Caco-2 (cell line): ENCODE measurements around the gene PSMG3. TPM values are rescaled to one million over a fixed set of nuclear protein-coding genes. Genes with fewer than 3 reads are reported as not detected.

ENCODE experiments used
- BruUV-seq: library from RNA; stranded (reverse); fragments of 400-500 nt; replicated peaks from 2 replicates; lab custom pipeline; 2021; lab: Mats Ljungman, UMichigan
- CTCF ChIA-PET: fragments of 300-600 bp; sonication (Branson Sonifier 250); formaldehyde crosslinking; loops from one replicate; lab custom pipeline; 2022; ENCODE audit warnings: antibody characterized with exemption; lab: Charles Lee
- POLR2A ChIA-PET: fragments of 300-600 bp; sonication (Branson Sonifier 250); formaldehyde crosslinking; loops from one replicate; lab custom pipeline; 2022; ENCODE audit warnings: antibody characterized with exemption; lab: Charles Lee
- DNase-seq, 2 experiments: peaks; one replicate each; pipeline versions ENCODE4 v3.0.0 to v3.0.0-alpha.2; 2020 to 2022
- H3K27me3 ChIP-seq: replicated peaks from 2 replicates; pipeline ENCODE4 v1.6.0; 2011; ENCODE audit warnings: low read length; ENCODE audit not compliant: control insufficient read depth, insufficient read depth
- H3K36me3 ChIP-seq: 2 replicates; pipeline ENCODE4 v1.5.1; 2011; ENCODE audit warnings: low read length; ENCODE audit not compliant: control insufficient read depth, insufficient read depth
- H3K4me1 ChIP-seq: fragments of 250-450 bp; sonication (Bioruptor Pico); 2 replicates; pipeline ENCODE4 v1.5.1; 2020; ENCODE audit warnings: mild to moderate bottlenecking
- H3K4me3 ChIP-seq: 2 replicates; pipeline ENCODE4 v1.5.1; 2011; ENCODE audit warnings: low read depth, mild to moderate bottlenecking, control low read depth, low read length
- H3K9me3 ChIP-seq: fragments of 250-450 bp; sonication (Bioruptor Pico); 2 replicates; pipeline ENCODE4 v1.5.1; 2020; ENCODE audit warnings: mild to moderate bottlenecking, moderate library complexity
- H3K27ac Mint-ChIP-seq: one replicate; pipeline ENCODE4 v1.8.0; 2022; ENCODE audit warnings: mixed read lengths; ENCODE audit not compliant: unreplicated experiment
- H3K27me3 Mint-ChIP-seq: one replicate; pipeline ENCODE4 v1.8.0; 2022; ENCODE audit warnings: mixed read lengths; ENCODE audit not compliant: insufficient read depth, unreplicated experiment
- H3K36me3 Mint-ChIP-seq: one replicate; pipeline ENCODE4 v1.8.0; 2022; ENCODE audit warnings: mild to moderate bottlenecking, mixed read lengths; ENCODE audit not compliant: insufficient read depth, unreplicated experiment
- H3K4me1 Mint-ChIP-seq: one replicate; pipeline ENCODE4 v1.8.0; 2022; ENCODE audit warnings: low read depth, mixed read lengths; ENCODE audit not compliant: unreplicated experiment
- H3K4me3 Mint-ChIP-seq: one replicate; pipeline ENCODE4 v1.8.0; 2022; ENCODE audit warnings: mild to moderate bottlenecking, moderate library complexity, mixed read lengths; ENCODE audit not compliant: unreplicated experiment
- H3K9me3 Mint-ChIP-seq: one replicate; pipeline ENCODE4 v1.8.0; 2022; ENCODE audit warnings: mixed read lengths; ENCODE audit not compliant: unreplicated experiment
- CTCF ChIP-seq, 2 experiments: fragments of 200-600 bp in 1 of 2; IDR thresholded peaks; 1 replicate in 1 of 2; 2 replicates in 1 of 2; pipeline versions ENCODE4 v1.5.1 to v1.8.0; 2011 to 2022; ENCODE audit warnings: antibody characterized with exemption in 1 of 2, control low read depth in 1 of 2, inconsistent platforms in 1 of 2, low read depth in 1 of 2, low read length in 1 of 2, mild to moderate bottlenecking in 1 of 2, moderate library complexity in 1 of 2; ENCODE audit not compliant: insufficient read depth in 1 of 2, severe bottlenecking in 1 of 2, unreplicated experiment in 1 of 2
- intact Hi-C: fragments of 100-400 bp; cut with micrococcal nuclease; formaldehyde crosslinking; loops from one replicate; pipeline ENCODE4 v1.10.0; 2022; ENCODE audit not compliant: unreplicated experiment
- total RNA-seq: library from RNA; stranded (reverse); gene quantifications from 2 replicates; pipeline ENCODE4 v1.2.3, GENCODE V29; 2022

PSMG3 gene
- total RNA-seq, 1 experiment from 2014 or later: 35.1 TPM

GRCh38 chr7:1579481-1580421 is 9.9 kb upstream of the PSMG3 start:
- intact Hi-C loops: loop anchor here (5.0 kb wide), 1 partner anchor 178 kb away; no protein-coding TSS in a partner anchor
- Mint-ChIP-seq H3K36me3 (no peaks in the 10 kb centered on the region), H3K27me3 (peaks cover 10% of the 10 kb centered on the region), H3K4me3 (no peak overlapping the region), H3K4me1 (peaks cover 11% of the 10 kb centered on the region), H3K9me3 (peaks cover 18% of the 10 kb centered on the region), H3K27ac (no peak overlapping the region)
- Histone ChIP-seq H3K4me1 (0 out of 2 replicates have a peak, but pooled peaks cover 3% of the 10 kb centered on the region), H3K4me3 (no peak overlapping the region), H3K27me3 (no peaks in the 10 kb centered on the region), H3K36me3 (no peaks in the 10 kb centered on the region), H3K9me3 (no peaks in the 10 kb centered on the region)
- peak; percentile 69 to 86 for DNase-seq
- ChIA-PET CTCF (interaction anchor here (0.6 to 1.0 kb wide), 5 partner anchors 12 to 344 kb away, joined by 3 to 4 read pairs (median 3); partner anchors contain the start of gene TMEM184A), POLR2A (no interaction called here)
- BruUV-seq: no TSS peak
- peak; percentile 91 to 94 for TF ChIP-seq CTCF (IDR thresholded peaks at IDR 0.05; ENCODE audit: insufficient read depth in 1 of 2, low read depth in 1 of 2, low read length in 1 of 2, severe bottlenecking in 1 of 2, unreplicated experiment in 1 of 2)

GRCh38 chr7:1578513-1578912 is 8.7 kb upstream of the PSMG3 start:
- no peaks in the 10 kb centered on the region for H3K36me3 Mint-ChIP-seq
- BruUV-seq: no TSS peak
- H3K27me3 ChIP-seq: no peaks in the 10 kb centered on the region

More at GRCh38 chr7:1578513-1578912, 8.7 kb upstream of the PSMG3 start:
- no peaks in the 10 kb centered on the region for H3K36me3 ChIP-seq
- Mint-ChIP-seq H3K4me1 (peaks cover 11% of the 10 kb centered on the region), H3K9me3 (peaks cover 18% of the 10 kb centered on the region), H3K27ac (no peak overlapping the region), H3K27me3 (peaks cover 10% of the 10 kb centered on the region), H3K4me3 (no peak overlapping the region)
- DNase-seq: no peak
- 0 out of 2 replicates have a peak, but pooled peaks cover 3% of the 10 kb centered on the region for H3K4me1 ChIP-seq
- intact Hi-C loops: loop anchor here (5.0 kb wide), 1 partner anchor 179 kb away; no protein-coding TSS in a partner anchor
- no peak for TF ChIP-seq CTCF (IDR thresholded peaks at IDR 0.05; ENCODE audit: insufficient read depth in 1 of 2, low read depth in 1 of 2, low read length in 1 of 2, severe bottlenecking in 1 of 2, unreplicated experiment in 1 of 2)
- CTCF ChIA-PET: interaction anchor here (1.0 kb wide), 1 partner anchor 41 kb away, joined by 3 read pairs; no protein-coding TSS in a partner anchor
- H3K4me3 ChIP-seq: no peak overlapping the region
- no peaks in the 10 kb centered on the region for H3K9me3 ChIP-seq
- POLR2A ChIA-PET: no interaction called here
